CD8-positive, alpha-beta memory T cell (primary cell): ENCODE results near the gene ERG. TPM values are rescaled to one million over a fixed set of nuclear protein-coding genes. Genes with fewer than 3 reads are reported as not detected.

ENCODE experiments used
- CTCF ChIA-PET: fragments of 350-600 bp; sonication (Branson Sonifier 250); formaldehyde crosslinking; loops from one replicate; lab custom pipeline; 2021; ENCODE audit warnings: antibody characterized with exemption; lab: Charles Lee
- POLR2A ChIA-PET: fragments of 350-600 bp; sonication (Branson Sonifier 250); formaldehyde crosslinking; loops from one replicate; lab custom pipeline; 2021; ENCODE audit warnings: antibody characterized with exemption; lab: Charles Lee
- DNase-seq, 5 donors: peaks; one replicate each; pipeline versions ENCODE4 v3.0.0 to v3.0.0-alpha.2; 2020 to 2022; ENCODE audit warnings: mixed read lengths in 1 of 5
- H3K27ac ChIP-seq: one replicate; pipeline ENCODE4 v1.7.0; 2013; ENCODE audit warnings: low read depth, mild to moderate bottlenecking, low read length, moderate library complexity
- H3K27me3 ChIP-seq: 2 replicates; pipeline ENCODE4 v1.7.0; 2013; ENCODE audit warnings: low read length, mild to moderate bottlenecking; ENCODE audit not compliant: insufficient read depth, poor library complexity, severe bottlenecking
- H3K36me3 ChIP-seq: 2 replicates; pipeline ENCODE4 v1.7.0; 2013; ENCODE audit warnings: mild to moderate bottlenecking, low read length, moderate library complexity; ENCODE audit not compliant: insufficient read depth
- H3K4me1 ChIP-seq: 2 replicates; pipeline ENCODE4 v1.7.0; 2013; ENCODE audit warnings: mild to moderate bottlenecking, low read length, moderate library complexity; ENCODE audit not compliant: insufficient read depth
- H3K4me3 ChIP-seq: 2 replicates; pipeline ENCODE4 v1.7.0; 2013; ENCODE audit warnings: mild to moderate bottlenecking, low read length
- H3K9me3 ChIP-seq: 2 replicates; pipeline ENCODE4 v1.7.0; 2013; ENCODE audit warnings: mild to moderate bottlenecking, low read length
- H3K27ac Mint-ChIP-seq, 8 donors: one replicate each; pipeline ENCODE4 v1.8.0; 2020 to 2021; ENCODE audit warnings: mixed read lengths in 8 of 8, mild to moderate bottlenecking in 6 of 8, inconsistent platforms in 3 of 8, moderate library complexity in 3 of 8
- H3K27me3 Mint-ChIP-seq, 2 donors: one replicate each; pipeline ENCODE4 v1.8.0; 2020 to 2021; ENCODE audit warnings: mixed read lengths in 2 of 2, mild to moderate bottlenecking in 1 of 2, moderate library complexity in 1 of 2
- H3K36me3 Mint-ChIP-seq, 3 donors: one replicate each; pipeline ENCODE4 v1.8.0; 2020 to 2021; ENCODE audit warnings: mixed read lengths in 3 of 3, inconsistent platforms in 1 of 3, mild to moderate bottlenecking in 1 of 3
- H3K4me1 Mint-ChIP-seq, 3 donors: one replicate each; pipeline ENCODE4 v1.8.0; 2020 to 2021; ENCODE audit warnings: mixed read lengths in 3 of 3, inconsistent platforms in 1 of 3, mild to moderate bottlenecking in 1 of 3
- H3K4me3 Mint-ChIP-seq, 7 donors: one replicate each; pipeline ENCODE4 v1.8.0; 2020 to 2021; ENCODE audit warnings: mixed read lengths in 7 of 7, mild to moderate bottlenecking in 6 of 7, moderate library complexity in 4 of 7, inconsistent platforms in 2 of 7
- H3K9me3 Mint-ChIP-seq, 5 donors: one replicate each; pipeline ENCODE4 v1.8.0; 2020 to 2022; ENCODE audit warnings: mixed read lengths in 5 of 5, mild to moderate bottlenecking in 3 of 5, moderate library complexity in 2 of 5, inconsistent platforms in 1 of 5
- polyA plus RNA-seq: library from polyadenylated mRNA; unstranded; fragments of 300-500 nt; fragmentation: Illumina TruSeq; gene quantifications from one replicate; pipeline ENCODE4 v1.2.3, GENCODE V29; 2021
- total RNA-seq, 2 experiments: library from RNA; stranded (reverse); gene quantifications; one replicate each; pipeline ENCODE4 v1.2.3, GENCODE V29; 2021

The ERG gene
- total and polyA plus RNA-seq, 3 experiments from 2014 or later = not detected

DNA sequence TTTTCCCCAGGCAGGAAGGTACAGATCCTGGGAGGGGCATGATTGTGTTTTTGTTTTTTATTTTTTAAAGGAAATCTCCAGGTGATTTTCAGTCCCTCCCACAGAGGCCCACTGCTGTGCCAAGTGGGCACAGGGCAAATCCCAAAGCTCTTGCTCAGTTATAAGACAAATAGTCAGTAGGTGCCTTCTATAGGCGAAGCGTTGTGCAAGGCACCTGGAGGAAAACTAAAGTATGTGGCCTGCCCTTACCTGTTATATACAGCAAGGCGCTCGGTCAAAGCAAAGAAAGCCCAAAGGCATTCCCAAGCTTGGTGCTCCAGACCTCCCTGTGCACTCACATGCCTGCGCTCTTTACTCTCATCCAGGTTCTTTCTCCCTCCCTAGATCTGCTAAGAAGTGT is 160.5 kb downstream of the ERG start:
- H3K27me3 Mint-ChIP-seq = peaks cover 0 to 3% of the 10 kb centered on the region in 2 donors
- no peak overlapping the region for H3K4me3 Mint-ChIP-seq
- ChIA-PET CTCF (no interaction called here), POLR2A (no interaction called here)
- Histone ChIP-seq H3K9me3 (no peaks in the 10 kb centered on the region), H3K36me3 (no peaks in the 10 kb centered on the region), H3K4me1 (no peaks in the 10 kb centered on the region), H3K27ac (no peak overlapping the region), H3K4me3 (no peak overlapping the region), H3K27me3 (no peaks in the 10 kb centered on the region)
- DNase-seq = no peak
- H3K36me3 Mint-ChIP-seq = no peaks in the 10 kb centered on the region
- no peaks in the 10 kb centered on the region for H3K4me1 Mint-ChIP-seq
- H3K9me3 Mint-ChIP-seq = no peaks in the 10 kb centered on the region
- no peak overlapping the region for H3K27ac Mint-ChIP-seq

- DNase-seq = no peak
- Mint-ChIP-seq H3K9me3 (no peaks in the 10 kb centered on the region), H3K4me3 (no peak overlapping the region), H3K4me1 (no peaks in the 10 kb centered on the region), H3K36me3 (no peaks in the 10 kb centered on the region), H3K27ac (no peak overlapping the region), H3K27me3 (peaks cover 0 to 3% of the 10 kb centered on the region in 2 donors)
- ChIA-PET CTCF (no interaction called here), POLR2A (no interaction called here)
- no peak overlapping the region for H3K4me3 ChIP-seq
- no peaks in the 10 kb centered on the region for H3K27me3 ChIP-seq
- H3K9me3 ChIP-seq = no peaks in the 10 kb centered on the region
- no peaks in the 10 kb centered on the region for H3K36me3 ChIP-seq
- no peak overlapping the region for H3K27ac ChIP-seq
- H3K4me1 ChIP-seq = no peaks in the 10 kb centered on the region
Measured at GRCh38 chr21:38334866-38335265, 163.4 kb downstream of the ERG start.

- Mint-ChIP-seq H3K36me3 (no peaks in the 10 kb centered on the region), H3K27ac (no peak overlapping the region), H3K4me3 (no peak overlapping the region), H3K27me3 (peaks cover 0 to 6% of the 10 kb centered on the region in 2 donors), H3K4me1 (no peaks in the 10 kb centered on the region), H3K9me3 (no peaks in the 10 kb centered on the region)
- H3K9me3 ChIP-seq = no peaks in the 10 kb centered on the region
- no peak overlapping the region for H3K4me3 ChIP-seq
- POLR2A ChIA-PET = no interaction called here
- H3K36me3 ChIP-seq = no peaks in the 10 kb centered on the region
- H3K4me1 ChIP-seq = no peaks in the 10 kb centered on the region
- no peak overlapping the region for H3K27ac ChIP-seq
- CTCF ChIA-PET = no interaction called here
- no peak for DNase-seq
- no peaks in the 10 kb centered on the region for H3K27me3 ChIP-seq
Measured at GRCh38 chr21:38333301-38334272, 164.7 kb downstream of the ERG start.

DNA sequence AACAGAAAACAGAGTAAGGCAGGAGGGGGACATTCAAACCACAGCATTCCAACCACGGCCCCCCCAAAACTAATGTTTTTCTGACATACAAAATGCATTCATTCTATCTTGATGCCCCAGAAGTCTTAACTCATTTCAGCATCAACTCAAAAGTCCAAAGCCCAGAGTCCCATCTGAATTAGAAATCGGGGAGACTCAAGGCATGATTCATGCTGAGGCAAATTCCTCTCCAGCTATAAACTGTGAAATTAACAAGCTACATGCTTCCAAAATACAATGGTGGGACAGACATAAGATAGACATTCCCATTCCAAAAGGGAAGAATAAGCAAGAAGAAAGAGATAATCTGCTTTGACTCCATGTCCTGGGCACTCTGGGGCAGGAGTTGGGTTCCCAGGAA is 167.6 kb downstream of the ERG start:
- Histone ChIP-seq H3K27me3 (no peaks in the 10 kb centered on the region), H3K4me1 (no peaks in the 10 kb centered on the region), H3K4me3 (no peak overlapping the region), H3K36me3 (no peaks in the 10 kb centered on the region), H3K9me3 (no peaks in the 10 kb centered on the region), H3K27ac (no peak overlapping the region)
- H3K27ac Mint-ChIP-seq = no peak overlapping the region
- peaks cover 0 to under 1% (median 0%) of the 10 kb centered on the region in 5 donors for H3K9me3 Mint-ChIP-seq
- no peaks in the 10 kb centered on the region for H3K36me3 Mint-ChIP-seq
- H3K4me3 Mint-ChIP-seq = no peak overlapping the region
- ChIA-PET POLR2A (no interaction called here), CTCF (no interaction called here)
- peaks cover 1 to 6% of the 10 kb centered on the region in 2 donors for H3K27me3 Mint-ChIP-seq
- DNase-seq = no peak
- no peaks in the 10 kb centered on the region for H3K4me1 Mint-ChIP-seq

Other genes starting within 250 kb of the ERG start
- not detected for gene KCNJ15, start 241.5 kb downstream of the ERG start, total RNA-seq
- gene KCNJ15, start 241.5 kb downstream of the ERG start, polyA plus RNA-seq = not detected